ENCODE results near the gene NPSR1. TPM values are rescaled to one million over a fixed set of nuclear protein-coding genes. Genes with fewer than 3 reads are reported as not detected.
"Not testable (repeated sequence)": the region's sequence is repeated elsewhere in the genome, so short reads cannot be mapped to it uniquely, and the experiment has no call there.

The NPSR1 gene
- total RNA-seq, 1 donor from 2014 or later, result not detected

DNA sequence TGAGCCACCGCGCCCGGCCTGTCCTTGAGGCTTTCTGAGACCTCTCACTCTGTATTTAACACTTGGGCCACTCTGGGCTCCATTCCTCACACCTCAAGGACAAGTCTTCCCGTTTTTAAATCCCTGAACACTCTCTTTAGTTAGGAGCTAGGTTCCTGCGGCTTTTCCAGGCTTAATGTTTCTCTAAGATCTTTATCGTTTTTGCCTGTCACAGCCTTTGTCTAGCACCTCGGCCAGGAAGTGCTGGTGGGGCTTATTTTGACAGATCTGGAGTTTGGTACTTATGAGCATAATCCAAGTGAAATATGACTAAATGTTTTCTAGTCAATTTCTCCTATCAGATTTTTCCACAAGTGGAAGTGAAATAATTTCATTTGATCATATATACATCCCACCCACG, 192.7 kb downstream of the NPSR1 start:
- TF ChIP-seq, protein P1, sequence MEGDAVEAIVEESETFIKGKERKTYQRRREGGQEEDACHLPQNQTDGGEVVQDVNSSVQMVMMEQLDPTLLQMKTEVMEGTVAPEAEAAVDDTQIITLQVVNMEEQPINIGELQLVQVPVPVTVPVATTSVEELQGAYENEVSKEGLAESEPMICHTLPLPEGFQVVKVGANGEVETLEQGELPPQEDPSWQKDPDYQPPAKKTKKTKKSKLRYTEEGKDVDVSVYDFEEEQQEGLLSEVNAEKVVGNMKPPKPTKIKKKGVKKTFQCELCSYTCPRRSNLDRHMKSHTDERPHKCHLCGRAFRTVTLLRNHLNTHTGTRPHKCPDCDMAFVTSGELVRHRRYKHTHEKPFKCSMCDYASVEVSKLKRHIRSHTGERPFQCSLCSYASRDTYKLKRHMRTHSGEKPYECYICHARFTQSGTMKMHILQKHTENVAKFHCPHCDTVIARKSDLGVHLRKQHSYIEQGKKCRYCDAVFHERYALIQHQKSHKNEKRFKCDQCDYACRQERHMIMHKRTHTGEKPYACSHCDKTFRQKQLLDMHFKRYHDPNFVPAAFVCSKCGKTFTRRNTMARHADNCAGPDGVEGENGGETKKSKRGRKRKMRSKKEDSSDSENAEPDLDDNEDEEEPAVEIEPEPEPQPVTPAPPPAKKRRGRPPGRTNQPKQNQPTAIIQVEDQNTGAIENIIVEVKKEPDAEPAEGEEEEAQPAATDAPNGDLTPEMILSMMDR (IDR thresholded peaks at IDR 0.05; ENCODE audit: insufficient read depth, low read length, poor library complexity, severe bottlenecking), result no peak
- DNase-seq (ENCODE audit: low read depth), result no peak

DNA sequence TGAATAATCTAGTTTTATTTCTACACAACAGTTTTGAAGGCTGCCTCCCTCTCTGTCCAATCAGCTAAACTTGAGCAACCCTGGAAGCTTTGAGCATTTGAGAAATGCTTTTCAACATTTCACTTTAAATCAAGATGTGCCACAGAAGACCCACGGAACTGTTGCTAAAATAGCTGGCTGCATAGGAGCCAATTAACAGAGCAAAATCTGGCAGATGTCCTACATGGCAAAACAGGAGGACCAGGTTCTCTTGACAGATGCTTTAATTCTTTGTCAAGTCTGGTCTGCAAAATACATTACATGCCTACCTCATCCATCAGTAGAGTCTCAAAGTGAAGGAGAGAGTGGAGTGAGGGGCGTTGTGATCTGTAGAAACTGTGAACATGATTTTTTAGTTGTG, 193.4 kb downstream of the NPSR1 start:
- DNase-seq (ENCODE audit: low read depth), result no peak
- TF ChIP-seq, protein P1 (IDR thresholded peaks at IDR 0.05; ENCODE audit: insufficient read depth, low read length, poor library complexity, severe bottlenecking), result no peak
- no peak overlapping the region for H3K4me3 ChIP-seq (ENCODE audit: low read depth, low read length)
- no peaks in the 10 kb centered on the region for H3K27me3 ChIP-seq (ENCODE audit: control insufficient read depth, insufficient read depth, low read length)
- no peaks in the 10 kb centered on the region for H3K36me3 ChIP-seq (ENCODE audit: control insufficient read depth, insufficient read depth, low read length)

More for the DNA sequence above, 192.7 kb downstream of the NPSR1 start:
- H3K27me3 ChIP-seq (ENCODE audit: control insufficient read depth, insufficient read depth, low read length), result no peaks in the 10 kb centered on the region
- H3K4me3 ChIP-seq (ENCODE audit: low read depth, low read length), result no peak overlapping the region
- no peaks in the 10 kb centered on the region for H3K36me3 ChIP-seq (ENCODE audit: control insufficient read depth, insufficient read depth, low read length)

DNA sequence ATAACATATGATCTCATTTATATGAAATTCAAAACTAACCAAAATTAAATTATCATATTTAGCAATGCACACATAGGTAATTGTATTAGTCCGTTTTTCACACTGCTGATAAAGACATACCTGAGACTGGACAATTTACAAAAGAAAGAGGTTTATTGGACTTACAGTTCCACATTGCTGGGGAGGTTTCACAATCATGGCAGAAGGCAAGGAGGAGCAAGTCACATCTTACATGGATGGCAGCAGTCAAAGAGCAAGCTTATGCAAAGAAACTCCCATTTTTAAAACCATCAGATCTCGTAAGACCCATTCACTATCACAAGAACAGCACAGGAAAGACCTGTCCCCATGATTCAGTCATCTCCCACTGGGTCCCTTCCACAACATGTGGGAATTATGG, 200.4 kb downstream of the NPSR1 start:
- not testable (repeated sequence) for DNase-seq (ENCODE audit: low read depth)

DNA sequence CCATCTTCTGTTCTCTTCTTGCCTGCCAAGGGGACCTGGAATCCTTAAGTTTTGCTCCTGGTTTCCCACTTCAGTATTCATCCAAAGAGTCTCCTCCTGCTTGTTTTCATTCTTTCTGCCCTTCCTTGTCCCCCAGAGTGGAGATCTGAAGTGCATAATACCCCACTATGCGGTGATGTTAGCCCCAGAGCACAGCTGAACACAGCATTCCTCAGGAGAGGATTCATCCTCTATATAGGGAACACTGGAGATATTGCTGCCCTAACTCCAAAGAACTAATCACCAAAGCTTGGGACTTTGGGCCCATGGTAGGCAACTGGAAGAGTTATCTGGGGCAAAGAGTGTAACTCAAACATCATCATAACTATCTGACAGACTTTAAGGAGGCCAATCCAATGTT, 201.3 kb downstream of the NPSR1 start:
- not testable (repeated sequence) for H3K4me3 ChIP-seq (ENCODE audit: low read depth, low read length); H3K36me3 ChIP-seq (ENCODE audit: control insufficient read depth, insufficient read depth, low read length); H3K27me3 ChIP-seq (ENCODE audit: control insufficient read depth, insufficient read depth, low read length); DNase-seq (ENCODE audit: low read depth)

More for the DNA sequence above, 200.4 kb downstream of the NPSR1 start:
- H3K27me3 ChIP-seq (ENCODE audit: control insufficient read depth, insufficient read depth, low read length); H3K36me3 ChIP-seq (ENCODE audit: control insufficient read depth, insufficient read depth, low read length); H3K4me3 ChIP-seq (ENCODE audit: low read depth, low read length): not testable (repeated sequence)

DNA sequence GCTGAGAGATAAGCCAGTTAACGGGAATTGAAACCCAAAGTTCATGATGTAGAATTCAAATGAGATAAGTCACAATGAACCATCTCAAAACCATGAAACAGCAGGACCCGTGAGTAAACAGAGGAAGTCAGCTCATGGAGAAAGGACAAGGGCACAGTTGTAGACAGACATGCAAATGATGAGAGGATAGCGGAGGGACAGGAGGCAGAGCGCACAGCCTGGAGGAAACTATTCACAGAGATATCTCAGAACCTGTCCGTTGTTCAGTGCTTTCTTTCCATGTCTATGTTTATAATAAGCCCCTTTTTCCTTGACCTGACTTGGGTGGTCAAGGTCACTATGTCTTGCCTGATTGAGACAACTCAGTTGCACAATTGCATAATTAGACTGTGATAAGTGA, 208.2 kb downstream of the NPSR1 start:
- not testable (repeated sequence) for H3K36me3 ChIP-seq (ENCODE audit: control insufficient read depth, insufficient read depth, low read length); DNase-seq (ENCODE audit: low read depth); H3K4me3 ChIP-seq (ENCODE audit: low read depth, low read length); H3K27me3 ChIP-seq (ENCODE audit: control insufficient read depth, insufficient read depth, low read length)

DNA sequence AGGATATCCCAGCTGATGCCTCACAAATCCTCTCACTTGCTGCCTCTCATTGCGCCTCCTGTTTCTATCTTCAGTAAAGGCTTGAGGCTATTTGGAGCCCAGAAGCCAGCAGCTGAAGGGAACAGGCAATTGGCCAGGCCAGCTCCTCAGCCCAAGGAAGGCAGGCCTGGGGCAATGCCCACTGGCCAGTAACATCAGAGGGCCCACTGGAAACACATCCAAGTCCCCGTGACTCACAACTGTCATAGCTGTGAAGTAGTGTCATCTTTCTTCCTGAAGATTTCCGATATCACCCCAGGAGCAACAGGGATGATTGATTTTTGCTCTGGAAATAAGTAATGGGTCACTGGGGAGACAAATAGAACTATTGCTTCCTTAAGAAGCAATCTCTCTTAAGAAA, 209.3 kb downstream of the NPSR1 start:
- H3K36me3 ChIP-seq (ENCODE audit: control insufficient read depth, insufficient read depth, low read length); DNase-seq (ENCODE audit: low read depth); H3K4me3 ChIP-seq (ENCODE audit: low read depth, low read length); H3K27me3 ChIP-seq (ENCODE audit: control insufficient read depth, insufficient read depth, low read length): not testable (repeated sequence)

DNA sequence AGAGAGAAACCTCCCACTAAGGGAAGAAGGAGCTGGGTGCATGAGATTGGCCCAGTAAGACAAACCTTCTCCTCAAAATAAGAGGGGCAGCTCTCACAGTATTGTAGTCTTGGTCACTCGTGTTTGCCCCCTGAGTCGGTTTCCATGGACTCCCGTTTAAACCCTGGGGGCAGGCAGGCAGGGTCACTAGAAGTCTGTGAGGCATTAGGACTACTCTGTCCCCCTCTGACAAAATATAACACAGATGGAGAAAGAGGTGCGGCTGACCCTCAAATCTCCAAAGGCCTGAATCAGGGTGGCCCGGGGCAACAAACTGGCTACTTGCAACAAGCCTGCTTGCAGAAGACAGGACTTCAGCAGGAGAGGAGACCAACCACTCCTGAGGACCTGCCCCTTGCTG, 210.6 kb downstream of the NPSR1 start:
- H3K27me3 ChIP-seq (ENCODE audit: control insufficient read depth, insufficient read depth, low read length); H3K4me3 ChIP-seq (ENCODE audit: low read depth, low read length); DNase-seq (ENCODE audit: low read depth); H3K36me3 ChIP-seq (ENCODE audit: control insufficient read depth, insufficient read depth, low read length): not testable (repeated sequence)

DNA sequence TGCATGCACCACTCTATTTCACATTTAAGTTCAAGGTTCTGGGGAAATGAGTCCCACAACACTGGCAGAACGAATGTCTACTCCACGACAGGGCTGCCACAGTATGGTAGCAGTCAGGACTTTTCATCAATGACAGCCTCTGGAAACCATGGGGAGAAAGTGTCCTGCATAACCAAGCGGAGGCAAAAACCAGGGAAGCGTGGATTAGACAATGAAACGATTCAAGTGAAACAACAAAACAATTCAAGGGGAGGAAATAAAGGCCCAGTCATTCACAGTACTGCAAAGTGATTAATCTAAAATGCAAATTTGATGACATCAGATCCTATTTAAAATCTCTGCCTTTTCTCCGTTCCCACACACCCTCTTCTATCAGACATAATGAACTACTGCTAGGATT, 211.0 kb downstream of the NPSR1 start:
- H3K4me3 ChIP-seq (ENCODE audit: low read depth, low read length), result no peak overlapping the region

DNA sequence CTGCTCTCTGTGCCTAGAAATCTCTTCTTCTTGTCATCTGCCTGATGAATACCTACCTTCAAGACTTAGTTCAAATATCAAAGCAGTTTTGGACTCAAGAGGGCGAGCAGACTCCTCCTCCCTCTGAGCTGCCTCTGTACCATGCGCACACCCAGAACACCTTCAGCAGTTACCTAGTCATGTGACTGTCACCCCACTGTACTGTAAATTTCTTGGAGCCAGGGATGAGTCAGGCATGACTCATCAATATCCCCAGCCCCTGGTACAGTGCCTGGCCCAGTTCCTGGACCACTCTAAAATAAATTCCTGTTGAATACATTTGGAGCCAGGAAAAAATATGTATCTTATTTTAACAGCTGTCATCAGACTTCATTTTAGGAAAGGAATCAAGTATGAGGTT, 212.0 kb downstream of the NPSR1 start:
- not testable (repeated sequence) for DNase-seq (ENCODE audit: low read depth); H3K4me3 ChIP-seq (ENCODE audit: low read depth, low read length); H3K36me3 ChIP-seq (ENCODE audit: control insufficient read depth, insufficient read depth, low read length); H3K27me3 ChIP-seq (ENCODE audit: control insufficient read depth, insufficient read depth, low read length)

More for the DNA sequence above, 211.0 kb downstream of the NPSR1 start:
- no peaks in the 10 kb centered on the region for H3K36me3 ChIP-seq (ENCODE audit: control insufficient read depth, insufficient read depth, low read length)
- TF ChIP-seq, protein P1 (IDR thresholded peaks at IDR 0.05; ENCODE audit: insufficient read depth, low read length, poor library complexity, severe bottlenecking), result no peak
- H3K27me3 ChIP-seq (ENCODE audit: control insufficient read depth, insufficient read depth, low read length), result no peaks in the 10 kb centered on the region
- no peak for DNase-seq (ENCODE audit: low read depth)

DNA sequence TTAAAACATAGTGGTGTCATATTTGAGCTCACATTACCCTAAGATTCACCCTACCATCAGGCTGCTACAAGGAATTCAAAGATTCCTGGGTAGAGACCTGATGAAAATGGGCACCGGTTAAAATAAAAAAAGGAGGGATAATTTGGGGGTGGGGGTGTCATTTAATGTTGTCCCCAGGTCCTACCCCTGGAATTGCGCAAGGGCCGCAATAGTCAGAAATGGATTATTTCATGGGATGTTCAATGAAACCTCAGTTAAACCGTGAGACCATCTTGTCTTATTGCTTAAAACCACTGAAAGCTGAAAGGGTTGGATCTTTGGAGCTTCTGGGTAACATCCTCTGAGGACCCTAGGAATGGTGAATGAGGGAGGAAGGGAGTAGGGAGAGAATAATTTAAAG, 216.3 kb downstream of the NPSR1 start:
- not testable (repeated sequence) for H3K4me3 ChIP-seq (ENCODE audit: low read depth, low read length); H3K27me3 ChIP-seq (ENCODE audit: control insufficient read depth, insufficient read depth, low read length); DNase-seq (ENCODE audit: low read depth); H3K36me3 ChIP-seq (ENCODE audit: control insufficient read depth, insufficient read depth, low read length)

Measured in kidney epithelial cell (primary cell).